Measurements from ENCODE around the gene TLK2.
"Not testable (repeated sequence)": the region's sequence is repeated elsewhere in the genome, so short reads cannot be mapped to it uniquely, and the experiment has no call there.

DNA sequence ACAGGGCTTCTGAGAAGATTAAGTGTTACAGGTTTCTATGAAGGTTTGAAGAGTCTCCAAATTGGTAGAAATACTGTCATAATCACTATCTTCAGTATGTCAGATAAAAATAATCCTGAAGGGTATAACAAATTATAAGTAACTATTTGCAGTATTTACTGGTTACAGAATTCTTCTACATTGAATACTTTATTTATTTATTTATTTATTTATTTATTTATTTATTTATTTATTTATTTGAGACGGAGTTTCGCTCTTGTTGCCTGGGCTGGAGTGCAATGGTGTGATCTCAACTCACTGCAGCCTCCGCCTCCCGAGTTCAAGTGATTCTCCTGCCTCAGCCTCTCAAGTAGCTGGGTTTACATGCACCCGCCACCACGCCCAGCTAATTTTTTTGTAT is 125.2 kb downstream of the TLK2 start:
- TF ChIP-seq, protein P1, sequence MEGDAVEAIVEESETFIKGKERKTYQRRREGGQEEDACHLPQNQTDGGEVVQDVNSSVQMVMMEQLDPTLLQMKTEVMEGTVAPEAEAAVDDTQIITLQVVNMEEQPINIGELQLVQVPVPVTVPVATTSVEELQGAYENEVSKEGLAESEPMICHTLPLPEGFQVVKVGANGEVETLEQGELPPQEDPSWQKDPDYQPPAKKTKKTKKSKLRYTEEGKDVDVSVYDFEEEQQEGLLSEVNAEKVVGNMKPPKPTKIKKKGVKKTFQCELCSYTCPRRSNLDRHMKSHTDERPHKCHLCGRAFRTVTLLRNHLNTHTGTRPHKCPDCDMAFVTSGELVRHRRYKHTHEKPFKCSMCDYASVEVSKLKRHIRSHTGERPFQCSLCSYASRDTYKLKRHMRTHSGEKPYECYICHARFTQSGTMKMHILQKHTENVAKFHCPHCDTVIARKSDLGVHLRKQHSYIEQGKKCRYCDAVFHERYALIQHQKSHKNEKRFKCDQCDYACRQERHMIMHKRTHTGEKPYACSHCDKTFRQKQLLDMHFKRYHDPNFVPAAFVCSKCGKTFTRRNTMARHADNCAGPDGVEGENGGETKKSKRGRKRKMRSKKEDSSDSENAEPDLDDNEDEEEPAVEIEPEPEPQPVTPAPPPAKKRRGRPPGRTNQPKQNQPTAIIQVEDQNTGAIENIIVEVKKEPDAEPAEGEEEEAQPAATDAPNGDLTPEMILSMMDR (IDR thresholded peaks at IDR 0.05) = not testable (repeated sequence)
- not testable (repeated sequence) for TF ChIP-seq ZFX (IDR thresholded peaks at IDR 0.05; ENCODE audit: borderline replicate concordance)
